T-helper 2 cell treated with Interferon-gamma antibody and Interleukin-4, amounts not matched to agents 5 μg/mL and 100 μg/mL, for 36 hours (primary cell): ENCODE measurements around the gene PLD4.
A peak's percentile ranks its signal among the peaks of the same experiment; 100 is the strongest.

Experiments
- DNase-seq: peaks from one replicate; pipeline ENCODE4 v3.0.0; 2021; ENCODE audit warnings: low spot score
- H3K27ac Mint-ChIP-seq: one replicate; pipeline ENCODE4 v1.8.0; 2021; ENCODE audit warnings: mild to moderate bottlenecking, mixed read lengths
- H3K27me3 Mint-ChIP-seq: one replicate; pipeline ENCODE4 v1.8.0; 2021; ENCODE audit warnings: low read depth, mixed read lengths
- H3K36me3 Mint-ChIP-seq: one replicate; pipeline ENCODE4 v1.8.0; 2021; ENCODE audit warnings: low read depth, mixed read lengths
- H3K4me1 Mint-ChIP-seq: one replicate; pipeline ENCODE4 v1.8.0; 2021; ENCODE audit warnings: low read depth, mixed read lengths
- H3K4me3 Mint-ChIP-seq: one replicate; pipeline ENCODE4 v1.8.0; 2022; ENCODE audit warnings: mild to moderate bottlenecking, moderate library complexity, mixed read lengths
- H3K9me3 Mint-ChIP-seq: one replicate; pipeline ENCODE4 v1.8.0; 2021; ENCODE audit warnings: mixed read lengths

The PLD4 gene

GRCh38 chr14:104925855-104926609 is 1.4 kb downstream of the PLD4 start:
- Mint-ChIP-seq H3K4me1 (peaks cover 2% of the 10 kb centered on the region), H3K27ac (no peak overlapping the region), H3K4me3 (no peak overlapping the region)

GRCh38 chr14:104926619-104927431 is 2.1 kb downstream of the PLD4 start:
- no peaks in the 10 kb centered on the region for H3K27me3 Mint-ChIP-seq
- DNase-seq: peak; percentile 16
- H3K36me3 Mint-ChIP-seq: no peaks in the 10 kb centered on the region
- H3K4me1 Mint-ChIP-seq: peaks cover 2% of the 10 kb centered on the region
- no peak overlapping the region for H3K27ac Mint-ChIP-seq
- peaks cover 3% of the 10 kb centered on the region for H3K9me3 Mint-ChIP-seq
- no peak overlapping the region for H3K4me3 Mint-ChIP-seq

More at GRCh38 chr14:104925855-104926609, 1.4 kb downstream of the PLD4 start:
- peaks cover 3% of the 10 kb centered on the region for H3K9me3 Mint-ChIP-seq
- no peaks in the 10 kb centered on the region for H3K36me3 Mint-ChIP-seq
- DNase-seq: no peak
- peaks cover 5% of the 10 kb centered on the region for H3K27me3 Mint-ChIP-seq

GRCh38 chr14:104927432-104927816 is 2.7 kb downstream of the PLD4 start:
- Mint-ChIP-seq H3K4me3 (no peak overlapping the region), H3K36me3 (no peaks in the 10 kb centered on the region), H3K4me1 (peaks cover 2% of the 10 kb centered on the region), H3K27ac (no peak overlapping the region), H3K9me3 (peaks cover 3% of the 10 kb centered on the region), H3K27me3 (no peaks in the 10 kb centered on the region)
- DNase-seq: no peak

- peaks cover 2% of the 10 kb centered on the region for H3K4me1 Mint-ChIP-seq
- no peaks in the 10 kb centered on the region for H3K36me3 Mint-ChIP-seq
- no peaks in the 10 kb centered on the region for H3K27me3 Mint-ChIP-seq
- DNase-seq: no peak
- peaks cover 3% of the 10 kb centered on the region for H3K9me3 Mint-ChIP-seq
- H3K4me3 Mint-ChIP-seq: no peak overlapping the region
- H3K27ac Mint-ChIP-seq: no peak overlapping the region
These were observed 3.2 kb downstream of the PLD4 start for GRCh38 chr14:104927901-104928300.

- Mint-ChIP-seq H3K36me3 (no peaks in the 10 kb centered on the region), H3K4me1 (peaks cover 2% of the 10 kb centered on the region), H3K27me3 (no peaks in the 10 kb centered on the region), H3K27ac (no peak overlapping the region), H3K4me3 (no peak overlapping the region), H3K9me3 (peaks cover 3% of the 10 kb centered on the region)
- no peak for DNase-seq
These were observed 3.9 kb downstream of the PLD4 start for GRCh38 chr14:104928391-104929133.

GRCh38 chr14:104929268-104930230 is 4.9 kb downstream of the PLD4 start:
- no peak for DNase-seq
- Mint-ChIP-seq H3K36me3 (no peaks in the 10 kb centered on the region), H3K27ac (no peak overlapping the region), H3K4me3 (no peak overlapping the region), H3K27me3 (peaks cover 3% of the 10 kb centered on the region), H3K4me1 (peaks cover 3% of the 10 kb centered on the region), H3K9me3 (no peaks in the 10 kb centered on the region)

- Mint-ChIP-seq H3K36me3 (no peaks in the 10 kb centered on the region), H3K27me3 (peaks cover 12% of the 10 kb centered on the region), H3K27ac (no peak overlapping the region), H3K9me3 (no peaks in the 10 kb centered on the region), H3K4me1 (peaks cover 4% of the 10 kb centered on the region), H3K4me3 (no peak overlapping the region)
- no peak for DNase-seq
These were observed 6.0 kb downstream of the PLD4 start for GRCh38 chr14:104930526-104931303.

- Mint-ChIP-seq H3K9me3 (no peaks in the 10 kb centered on the region), H3K36me3 (no peaks in the 10 kb centered on the region), H3K4me3 (no peak overlapping the region), H3K27me3 (peaks cover 14% of the 10 kb centered on the region), H3K4me1 (peaks cover 4% of the 10 kb centered on the region), H3K27ac (no peak overlapping the region)
- no peak for DNase-seq
These were observed 6.7 kb downstream of the PLD4 start for GRCh38 chr14:104931304-104931770.

GRCh38 chr14:104931771-104932675 is 7.3 kb downstream of the PLD4 start:
- peaks cover 16% of the 10 kb centered on the region for H3K27me3 Mint-ChIP-seq
- DNase-seq: no peak
- H3K4me1 Mint-ChIP-seq: peaks cover 2% of the 10 kb centered on the region
- no peak overlapping the region for H3K27ac Mint-ChIP-seq
- H3K9me3 Mint-ChIP-seq: no peaks in the 10 kb centered on the region
- H3K36me3 Mint-ChIP-seq: no peaks in the 10 kb centered on the region
- H3K4me3 Mint-ChIP-seq: no peak overlapping the region

GRCh38 chr14:104932676-104933631 is 8.3 kb downstream of the PLD4 start:
- Mint-ChIP-seq H3K36me3 (no peaks in the 10 kb centered on the region), H3K27me3 (peaks cover 25% of the 10 kb centered on the region), H3K4me3 (peak overlapping the region; percentile 51), H3K9me3 (no peaks in the 10 kb centered on the region), H3K27ac (no peak overlapping the region), H3K4me1 (peaks cover 2% of the 10 kb centered on the region)
- DNase-seq: peak; percentile 86
